Thoracic aorta (tissue), 2 donors: Measurements from ENCODE around the gene CCDC28A. TPM values are rescaled to one million over a fixed set of nuclear protein-coding genes. Genes with fewer than 3 reads are reported as not detected.

Experiments used
- ATAC-seq: fragments of 150-250 bp; one replicate; pipeline ENCODE4 v1.8.0; 2017; ENCODE audit warnings: low read depth; ENCODE audit not compliant: insufficient number of reproducible peaks, low FRiP score
- DNase-seq: peaks from one replicate; pipeline ENCODE4 v3.0.0-alpha.2; 2020; ENCODE audit warnings: low spot score
- H3K27ac ChIP-seq, 2 donors: fragments of 200-600 bp; sonication (generic); 1 replicate in 1 of 2; 2 replicates in 1 of 2; pipeline ENCODE4 v1.5.1; 2016; ENCODE audit warnings: mild to moderate bottlenecking in 2 of 2, moderate library complexity in 2 of 2
- H3K27me3 ChIP-seq: fragments of 200-600 bp; sonication (generic); replicated peaks from 2 replicates; pipeline ENCODE4 v1.6.0; 2016; ENCODE audit warnings: mild to moderate bottlenecking; ENCODE audit not compliant: insufficient read depth
- H3K36me3 ChIP-seq: fragments of 200-600 bp; sonication (generic); one replicate; pipeline ENCODE4 v1.5.1; 2016
- H3K4me1 ChIP-seq, 2 donors: fragments of 200-600 bp; sonication (generic); 1 replicate in 1 of 2; 2 replicates in 1 of 2; pipeline versions ENCODE4 v1.5.1 to v1.6.0; 2016; ENCODE audit warnings: low read depth in 2 of 2, mild to moderate bottlenecking in 1 of 2; ENCODE audit not compliant: control insufficient read depth in 1 of 2
- H3K4me3 ChIP-seq: fragments of 200-600 bp; sonication (generic); 2 replicates; pipeline ENCODE4 v1.5.1; 2016; ENCODE audit warnings: mild to moderate bottlenecking
- H3K9me3 ChIP-seq: fragments of 200-600 bp; sonication (generic); 2 replicates; pipeline ENCODE4 v1.5.1; 2016
- total RNA-seq, 2 donors: library from RNA; depleted of rRNA; stranded (reverse); fragments of >200 nt; gene quantifications; one replicate each; pipeline versions ENCODE4 v1.1.0 to v1.2.3, GENCODE V29; 2016
- TF ChIP-seq, protein P1 (sequence below): fragments of 200-600 bp; sonication (generic); IDR thresholded peaks from one replicate; pipeline ENCODE4 v1.5.1; 2019; ENCODE audit warnings: antibody characterized with exemption

The CCDC28A gene
- total RNA-seq, 2 donors from 2014 or later, result 7.3 to 16.5 TPM

DNA sequence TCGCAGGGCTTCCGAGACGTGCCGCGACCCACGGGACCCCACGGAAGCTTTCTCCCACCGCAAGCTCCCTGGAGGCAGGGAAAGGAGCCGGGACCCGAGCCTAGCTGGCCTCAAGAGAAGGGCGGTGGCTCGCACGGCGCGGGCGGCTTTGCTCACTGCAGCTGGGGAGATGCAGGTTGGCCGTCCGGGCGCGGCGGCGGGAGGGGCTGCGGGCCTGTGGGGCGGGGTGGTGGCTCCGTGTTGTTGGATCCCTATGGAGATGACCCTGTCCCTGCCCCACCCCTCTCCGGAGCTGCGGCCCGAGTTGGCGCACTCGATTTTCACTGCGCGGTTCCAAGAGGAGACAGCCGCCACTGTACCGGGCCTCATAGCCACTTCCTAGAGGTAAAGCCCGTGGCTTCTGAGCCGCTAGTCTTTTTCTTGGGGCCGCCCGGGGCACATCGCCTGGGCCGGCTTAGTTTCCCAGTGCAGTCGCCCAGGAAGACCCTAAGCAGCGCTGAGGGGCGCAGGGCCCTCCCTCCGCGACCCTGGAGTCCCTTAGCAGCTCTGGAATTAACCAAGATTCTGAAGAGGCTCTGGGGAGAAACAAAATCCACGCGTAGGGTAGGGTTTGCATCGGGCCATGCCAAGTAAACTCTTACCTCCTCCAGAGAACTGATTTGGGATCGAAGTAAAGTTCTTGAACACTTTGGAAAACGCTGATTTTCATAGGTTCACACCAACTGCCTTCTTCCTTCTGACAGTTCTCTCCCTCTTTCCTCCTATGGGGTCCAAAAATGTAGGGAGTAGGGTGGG is 22.4 kb downstream of the CCDC28A start, which contains the start of gene ECT2L:
ECT2L (plus strand) TSS at position 279 of the 795 bp plus-strand sequence. CDS start 17,188 bp downstream, outside the sequence.
- peak within 1 kb of the TSS; percentile 67 for H3K4me3 ChIP-seq
- H3K36me3 ChIP-seq, result peaks cover 11% of the 10 kb centered on the region
- no peaks in the 10 kb centered on the region for H3K9me3 ChIP-seq
- TF ChIP-seq, protein P1, sequence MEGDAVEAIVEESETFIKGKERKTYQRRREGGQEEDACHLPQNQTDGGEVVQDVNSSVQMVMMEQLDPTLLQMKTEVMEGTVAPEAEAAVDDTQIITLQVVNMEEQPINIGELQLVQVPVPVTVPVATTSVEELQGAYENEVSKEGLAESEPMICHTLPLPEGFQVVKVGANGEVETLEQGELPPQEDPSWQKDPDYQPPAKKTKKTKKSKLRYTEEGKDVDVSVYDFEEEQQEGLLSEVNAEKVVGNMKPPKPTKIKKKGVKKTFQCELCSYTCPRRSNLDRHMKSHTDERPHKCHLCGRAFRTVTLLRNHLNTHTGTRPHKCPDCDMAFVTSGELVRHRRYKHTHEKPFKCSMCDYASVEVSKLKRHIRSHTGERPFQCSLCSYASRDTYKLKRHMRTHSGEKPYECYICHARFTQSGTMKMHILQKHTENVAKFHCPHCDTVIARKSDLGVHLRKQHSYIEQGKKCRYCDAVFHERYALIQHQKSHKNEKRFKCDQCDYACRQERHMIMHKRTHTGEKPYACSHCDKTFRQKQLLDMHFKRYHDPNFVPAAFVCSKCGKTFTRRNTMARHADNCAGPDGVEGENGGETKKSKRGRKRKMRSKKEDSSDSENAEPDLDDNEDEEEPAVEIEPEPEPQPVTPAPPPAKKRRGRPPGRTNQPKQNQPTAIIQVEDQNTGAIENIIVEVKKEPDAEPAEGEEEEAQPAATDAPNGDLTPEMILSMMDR, result no peak
- H3K4me1 ChIP-seq, result peaks cover 0 to 3% of the 10 kb centered on the region in 2 donors
- ATAC-seq (peak; percentile 50), DNase-seq (no peak)
- H3K27me3 ChIP-seq, result no peaks in the 10 kb centered on the region
- H3K27ac ChIP-seq, result peak within 1 kb of the TSS in 1 of 2 donors; percentile 21

DNA sequence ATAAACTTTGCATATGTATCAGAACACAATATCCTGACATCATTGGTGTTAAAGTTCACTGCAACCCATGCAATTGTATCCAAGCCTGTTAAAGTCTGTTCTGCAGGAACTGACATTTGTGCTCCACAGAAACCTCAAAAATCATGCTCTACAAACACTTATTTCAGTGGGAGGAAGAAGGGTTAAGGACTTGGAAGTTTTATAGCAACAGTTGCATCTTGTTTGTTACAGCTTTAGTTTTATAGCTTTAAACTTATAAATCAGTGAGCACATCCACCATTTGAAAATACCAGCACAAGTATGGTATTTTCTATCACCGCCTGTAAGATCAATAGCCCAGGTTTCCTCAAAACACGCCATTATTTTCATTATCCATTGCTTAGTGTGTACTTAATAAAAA is 23.2 kb downstream of the CCDC28A start:
- ATAC-seq, result no peak
- TF ChIP-seq, protein P1, result no peak
- Histone ChIP-seq H3K27ac (no peak overlapping the region), H3K36me3 (peaks cover 5% of the 10 kb centered on the region), H3K4me3 (no peak overlapping the region), H3K9me3 (no peaks in the 10 kb centered on the region), H3K4me1 (peaks cover 0 to 3% of the 10 kb centered on the region in 2 donors), H3K27me3 (no peaks in the 10 kb centered on the region)
- DNase-seq, result no peak

DNA sequence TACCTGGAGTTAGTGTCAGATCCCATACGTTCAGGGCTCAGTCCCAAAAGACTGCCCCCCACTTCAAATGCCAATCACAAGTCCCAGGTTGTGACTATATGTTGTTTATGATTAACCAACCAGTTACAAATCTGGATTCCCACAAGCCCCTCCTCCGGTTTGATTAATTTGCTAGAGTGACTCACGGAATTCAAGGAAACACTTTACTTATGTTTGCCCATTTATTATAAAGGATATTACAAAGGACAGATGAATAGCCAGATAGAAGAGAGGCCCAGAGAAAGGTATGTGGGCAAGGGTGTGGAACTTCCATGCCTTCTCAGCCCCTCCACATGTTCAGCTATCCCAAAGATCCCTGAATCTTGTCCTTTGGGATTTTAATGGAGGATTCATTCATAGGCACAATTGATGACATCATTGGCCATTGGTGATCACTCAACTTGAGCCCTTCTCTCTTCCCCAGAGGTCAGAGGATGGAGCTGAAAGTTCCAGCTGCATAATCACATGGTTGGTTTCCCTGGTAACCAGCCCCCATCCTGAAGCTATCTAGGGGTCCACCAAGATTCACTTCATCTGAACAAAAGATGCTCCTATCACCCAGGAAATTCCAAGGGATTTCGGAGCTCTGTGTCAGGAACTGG is 24.4 kb downstream of the CCDC28A start:
- Histone ChIP-seq H3K4me1 (peaks cover 0 to 3% of the 10 kb centered on the region in 2 donors), H3K27ac (no peak overlapping the region), H3K4me3 (no peak overlapping the region), H3K36me3 (no peaks in the 10 kb centered on the region), H3K27me3 (no peaks in the 10 kb centered on the region), H3K9me3 (no peaks in the 10 kb centered on the region)
- no peak for DNase-seq
- ATAC-seq, result no peak
- TF ChIP-seq, protein P1, result no peak

DNA sequence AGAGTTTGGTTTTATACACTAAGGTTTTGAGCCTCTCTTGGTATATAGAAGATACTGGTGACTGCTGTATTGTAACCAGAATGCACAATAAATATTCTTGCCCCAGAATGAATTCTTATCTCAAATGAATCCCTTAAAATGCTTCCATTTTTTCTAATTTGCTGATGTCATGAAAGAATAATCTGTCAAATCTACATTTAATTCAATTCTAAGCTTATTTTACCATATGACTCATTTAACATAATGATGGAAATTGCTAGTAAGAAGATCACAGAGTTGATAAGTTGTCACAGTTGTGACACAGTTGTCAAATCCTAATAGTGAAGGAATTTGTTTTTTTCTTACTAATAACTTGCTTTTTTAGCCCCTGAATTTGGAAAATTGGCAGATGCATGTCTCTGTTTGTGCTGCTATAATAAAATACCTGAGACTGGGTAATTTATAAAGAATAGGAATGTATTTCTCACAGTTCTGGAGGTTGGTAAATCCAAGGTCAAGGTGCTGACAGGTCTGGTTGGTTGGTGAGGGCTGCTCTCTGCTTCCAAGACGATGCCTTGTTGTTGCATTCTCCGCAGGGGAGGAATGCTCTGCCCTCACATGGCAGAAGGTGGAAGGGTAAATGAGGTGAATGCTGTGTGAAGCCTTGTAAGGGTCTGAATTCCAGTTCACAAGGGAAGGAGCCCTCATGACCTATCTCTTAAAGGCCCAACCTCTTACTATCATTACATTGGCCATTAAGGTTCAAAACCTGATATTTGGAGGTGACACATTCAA is 27.0 kb downstream of the CCDC28A start:
- ATAC-seq, result no peak
- peaks cover 0 to 2% of the 10 kb centered on the region in 2 donors for H3K4me1 ChIP-seq
- H3K27me3 ChIP-seq, result no peaks in the 10 kb centered on the region
- DNase-seq, result no peak
- no peaks in the 10 kb centered on the region for H3K9me3 ChIP-seq
- H3K4me3 ChIP-seq, result no peak overlapping the region
- H3K27ac ChIP-seq, result no peak overlapping the region
- TF ChIP-seq, protein P1, result no peak
- H3K36me3 ChIP-seq, result no peaks in the 10 kb centered on the region

DNA sequence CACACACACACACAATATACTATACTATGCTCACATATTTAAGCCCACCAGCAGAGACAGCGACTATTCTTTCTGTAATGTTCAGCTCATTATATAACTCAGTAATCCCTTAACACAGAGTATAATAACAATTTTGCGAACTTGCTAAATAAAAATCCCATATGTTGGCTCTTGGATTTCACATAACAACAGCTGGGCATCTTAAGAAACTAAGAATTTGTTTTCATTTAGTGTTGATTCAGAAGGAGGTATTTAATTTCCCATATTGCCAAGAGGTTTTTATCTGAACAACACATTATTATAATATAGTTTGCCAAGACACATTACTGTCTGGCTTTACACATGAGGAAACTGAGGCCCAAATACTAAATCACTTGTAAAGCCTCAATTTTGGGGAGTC is 29.8 kb downstream of the CCDC28A start:
- ATAC-seq (no peak), DNase-seq (no peak)
- H3K9me3 ChIP-seq, result no peaks in the 10 kb centered on the region
- H3K27ac ChIP-seq, result no peak overlapping the region
- no peaks in the 10 kb centered on the region for H3K27me3 ChIP-seq
- no peak overlapping the region for H3K4me3 ChIP-seq
- H3K4me1 ChIP-seq, result no peaks in the 10 kb centered on the region
- H3K36me3 ChIP-seq, result no peaks in the 10 kb centered on the region
- TF ChIP-seq, protein P1, result no peak
